Activated CD8-positive, alpha-beta memory T cell treated with anti-CD3 and anti-CD28 coated beads for 4 hours (primary cell): ENCODE data around the gene MYRFL.
A peak's percentile ranks its signal among the peaks of the same experiment; 100 is the strongest.
"Not testable (repeated sequence)": the region's sequence is repeated elsewhere in the genome, so short reads cannot be mapped to it uniquely, and the experiment has no call there.

Source experiments
- DNase-seq, 2 donors: peaks; one replicate each; pipeline ENCODE4 v3.0.0-alpha.2; 2020; ENCODE audit warnings: low read depth in 2 of 2

The MYRFL gene

GRCh38 chr12:69843608-69844007 is 18.6 kb downstream of the MYRFL start:
- no peak for DNase-seq

DNA sequence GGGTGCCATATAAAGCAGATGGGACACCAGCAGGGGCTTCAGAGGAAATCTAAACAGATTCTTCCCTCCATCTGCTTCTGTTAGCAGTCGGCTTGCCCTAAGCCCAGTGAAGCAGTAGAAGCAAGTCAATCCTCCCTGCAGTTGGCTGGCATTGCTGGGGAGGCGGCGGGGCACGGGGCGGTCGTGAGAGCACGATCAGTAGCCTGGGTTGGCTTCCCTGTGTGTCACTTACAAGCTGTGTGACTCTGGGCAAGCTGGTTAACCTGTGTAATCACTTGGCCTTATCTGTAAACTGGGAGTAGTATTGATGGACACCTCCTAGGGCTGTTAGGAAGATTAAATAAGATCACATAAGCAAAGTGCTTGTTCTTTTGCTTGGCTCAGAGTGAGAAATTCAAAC is 19.4 kb downstream of the MYRFL start:
- no peak for DNase-seq

DNA sequence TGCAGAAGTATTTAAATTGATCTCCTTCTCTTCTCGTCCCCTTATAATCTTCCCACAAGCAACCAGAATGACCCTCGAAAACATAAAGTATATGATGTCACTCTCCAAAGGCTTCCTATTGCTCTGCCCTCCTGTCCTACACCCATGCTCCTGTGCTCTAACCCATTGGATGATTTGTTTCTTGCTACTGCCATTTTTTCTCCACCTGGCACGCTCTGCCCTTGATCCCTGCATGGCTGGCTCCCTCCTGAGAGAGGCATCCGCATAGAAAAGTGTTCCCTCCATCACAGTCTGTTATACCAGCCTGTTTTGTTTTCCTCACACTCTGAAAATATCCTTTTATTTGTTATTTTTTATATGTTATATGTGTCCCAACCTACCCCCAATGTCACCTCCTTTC is 19.8 kb downstream of the MYRFL start:
- DNase-seq, result no peak

DNA sequence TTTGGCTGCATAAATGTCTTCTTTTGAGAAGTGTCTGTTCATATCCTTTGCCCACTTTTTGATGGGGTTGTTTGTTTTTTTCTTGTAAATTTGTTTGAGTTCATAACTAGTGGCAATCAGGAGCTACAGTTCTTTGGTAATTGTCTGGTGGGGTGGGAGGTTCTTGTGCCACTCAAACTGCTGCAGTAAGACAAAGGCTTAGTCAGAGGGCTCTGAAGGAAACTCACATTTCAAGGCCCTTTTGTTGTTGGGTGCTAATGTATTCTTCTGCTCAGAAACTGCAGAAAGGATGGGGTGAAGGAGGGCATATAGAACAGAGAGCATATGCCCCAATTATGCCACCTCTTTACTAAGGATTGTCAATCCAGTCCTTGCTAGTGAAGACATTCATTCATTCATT is 21.9 kb downstream of the MYRFL start:
- no peak for DNase-seq

- DNase-seq, result no peak
Observed at GRCh38 chr12:69851976-69852375, 26.9 kb downstream of the MYRFL start.

DNA sequence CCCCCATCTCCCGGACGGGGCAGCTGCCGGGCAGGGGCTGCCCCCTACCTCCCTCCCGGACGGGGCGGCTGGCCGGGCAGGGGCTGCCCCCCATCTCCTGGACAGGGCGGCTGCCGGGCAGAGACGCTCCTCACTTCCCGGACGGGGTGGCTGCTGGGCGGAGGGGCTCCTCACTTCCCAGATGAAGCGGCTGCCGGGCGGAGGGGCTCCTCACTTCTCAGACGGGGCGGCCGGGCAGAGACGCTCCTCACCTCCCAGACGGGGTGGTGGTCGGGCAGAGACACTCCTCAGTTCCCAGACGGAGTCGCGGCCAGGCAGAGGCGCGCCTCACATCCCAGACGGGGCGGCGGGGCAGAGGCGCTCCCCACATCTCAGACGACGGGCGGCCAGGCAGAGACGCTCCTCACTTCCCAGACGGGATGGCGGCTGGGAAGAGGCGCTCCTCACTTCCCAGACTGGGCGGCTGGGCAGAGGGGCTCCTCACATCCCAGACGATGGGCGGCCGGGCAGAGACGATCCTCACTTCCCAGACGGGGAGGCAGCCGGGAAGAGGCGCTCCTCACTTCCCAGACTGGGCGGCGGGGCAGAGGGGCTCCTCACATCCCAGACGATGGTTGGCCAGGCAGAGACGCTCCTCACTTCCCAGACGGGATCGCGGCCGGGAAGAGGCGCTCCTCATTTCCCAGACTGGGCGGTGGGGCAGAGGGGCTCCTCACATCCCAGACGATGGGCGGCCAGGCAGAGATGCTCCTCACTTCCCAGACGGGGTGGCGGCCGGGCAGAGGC is 28.3 kb downstream of the MYRFL start:
- DNase-seq, result not testable (repeated sequence)

GRCh38 chr12:69866698-69867097 is 41.7 kb downstream of the MYRFL start:
- DNase-seq, result no peak

GRCh38 chr12:69868695-69869094 is 43.7 kb downstream of the MYRFL start:
- DNase-seq, result no peak

- DNase-seq, result no peak
Observed at GRCh38 chr12:69872804-69873203, 47.8 kb downstream of the MYRFL start.

DNA sequence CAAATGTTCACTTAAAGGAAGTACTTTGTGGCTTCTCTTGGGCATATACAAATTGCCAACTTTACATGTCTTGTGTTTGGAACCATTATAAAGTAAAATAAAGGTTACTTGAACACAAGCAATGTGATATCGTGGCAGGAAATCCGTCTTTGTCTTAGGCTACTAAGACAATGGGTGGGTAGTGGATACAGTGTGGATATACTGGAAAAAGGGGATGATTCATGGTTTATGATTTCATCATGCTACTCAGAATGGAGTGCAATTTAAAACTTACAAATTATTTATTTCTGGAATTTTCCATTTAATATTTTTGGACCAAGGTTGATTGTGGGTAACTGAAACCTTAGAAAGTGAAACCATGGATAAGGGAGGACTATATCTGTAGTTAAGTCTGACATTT is 48.4 kb downstream of the MYRFL start:
- DNase-seq, result no peak

DNA sequence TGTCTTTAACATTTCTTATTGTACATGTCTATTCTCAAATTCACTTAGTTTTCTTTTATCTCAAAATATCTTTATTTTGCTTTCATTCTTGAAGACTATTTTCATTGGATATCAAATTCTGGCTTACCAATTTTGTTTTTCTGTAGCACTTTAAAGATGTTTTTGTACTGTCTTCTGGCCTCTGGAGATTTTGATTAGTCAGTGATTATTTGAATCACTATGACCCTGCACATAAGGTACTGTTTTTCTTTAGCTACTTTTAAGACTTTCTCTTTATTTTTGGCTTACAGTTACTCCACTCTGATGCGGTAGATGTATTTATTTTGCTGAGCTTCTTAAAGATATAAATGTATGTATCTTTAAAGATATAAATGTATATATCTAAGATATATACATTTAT is 49.6 kb downstream of the MYRFL start:
- no peak for DNase-seq

DNA sequence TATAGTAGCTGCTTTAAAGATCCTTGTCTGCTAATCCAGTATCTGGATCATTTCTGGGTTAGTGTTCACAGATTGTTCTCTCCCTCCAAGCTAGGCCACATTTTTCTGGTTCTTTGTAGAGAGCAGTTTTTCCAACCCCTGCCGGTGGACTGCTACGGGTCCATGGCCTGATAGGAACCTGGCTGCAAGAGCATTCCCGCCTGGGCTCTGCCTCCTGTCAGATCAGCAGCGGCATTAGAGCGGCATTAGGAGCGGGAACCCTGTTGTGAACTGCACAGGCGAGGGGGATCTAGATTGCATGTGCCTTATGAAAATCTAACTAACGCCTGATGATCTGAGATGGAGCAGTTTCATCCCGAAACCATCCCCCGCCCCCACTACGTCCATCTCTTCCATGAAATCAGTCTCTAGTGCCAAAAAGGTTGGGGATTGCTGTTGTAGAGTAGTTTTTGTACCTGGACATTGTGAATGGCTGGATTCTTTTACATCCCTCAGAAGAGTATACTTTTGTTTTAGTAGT is 50.4 kb downstream of the MYRFL start:
- DNase-seq, result no peak

- peak; percentile 27 to 35 for DNase-seq
Observed at GRCh38 chr12:69879007-69879960, 54.3 kb downstream of the MYRFL start.

DNA sequence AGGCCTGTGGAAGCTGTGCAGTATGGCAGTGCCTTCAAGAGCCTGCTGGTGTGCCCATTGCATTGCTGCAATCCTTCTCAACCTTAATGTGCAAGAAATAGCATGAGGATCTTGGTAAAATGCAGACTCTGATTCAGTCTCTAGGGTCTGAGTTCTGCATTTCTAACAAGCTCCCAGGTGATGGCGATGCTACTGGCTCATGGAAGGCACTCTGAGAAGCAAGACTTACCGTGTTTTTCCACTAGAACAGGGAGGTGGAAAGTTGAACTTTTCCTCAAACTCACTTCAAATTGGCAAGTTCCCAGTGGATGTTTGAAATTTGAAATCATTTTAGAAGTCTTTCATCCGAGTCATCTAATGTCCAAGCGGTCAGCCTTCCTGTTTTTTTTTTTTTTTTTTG is 55.5 kb downstream of the MYRFL start:
- DNase-seq, result no peak

GRCh38 chr12:69881771-69882170 is 56.7 kb downstream of the MYRFL start:
- no peak for DNase-seq

DNA sequence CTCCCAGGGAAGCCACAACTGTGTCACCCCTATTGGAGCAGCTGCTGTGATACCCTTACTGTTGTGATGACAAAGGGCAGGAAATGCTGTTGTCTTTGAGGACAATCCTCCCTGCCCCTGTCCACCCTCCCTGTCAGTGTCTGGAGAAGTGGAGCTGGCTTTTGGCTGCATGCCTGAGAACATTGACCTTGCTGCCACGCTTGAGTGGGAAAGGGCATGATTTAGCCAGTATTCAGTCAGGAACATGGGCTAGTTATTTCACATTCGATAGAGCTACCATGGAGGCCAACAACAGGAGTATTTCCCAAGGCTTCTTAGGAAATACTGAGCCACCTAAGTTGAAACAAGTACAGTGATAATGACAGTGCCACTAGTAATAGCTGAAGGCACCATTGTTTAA is 59.4 kb downstream of the MYRFL start:
- no peak for DNase-seq

DNA sequence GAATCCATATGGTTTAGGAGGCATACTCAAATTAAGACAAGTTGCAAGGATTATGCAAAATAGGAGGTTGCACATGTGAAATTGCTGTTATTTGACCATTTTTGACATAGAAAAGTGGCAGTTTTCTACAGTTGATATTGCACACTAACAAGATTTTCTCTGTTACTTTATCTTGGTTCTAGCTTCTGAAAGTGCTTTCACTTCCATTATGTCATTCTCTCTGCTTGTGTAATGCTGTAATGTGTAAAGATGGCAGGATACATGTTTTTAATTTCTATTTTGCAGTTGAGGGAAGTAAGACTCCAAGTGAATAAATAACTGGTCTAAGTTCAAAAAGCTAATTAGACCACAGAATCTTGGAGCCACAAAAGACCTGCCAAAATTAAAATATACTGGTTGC is 60.6 kb downstream of the MYRFL start:
- no peak for DNase-seq

DNA sequence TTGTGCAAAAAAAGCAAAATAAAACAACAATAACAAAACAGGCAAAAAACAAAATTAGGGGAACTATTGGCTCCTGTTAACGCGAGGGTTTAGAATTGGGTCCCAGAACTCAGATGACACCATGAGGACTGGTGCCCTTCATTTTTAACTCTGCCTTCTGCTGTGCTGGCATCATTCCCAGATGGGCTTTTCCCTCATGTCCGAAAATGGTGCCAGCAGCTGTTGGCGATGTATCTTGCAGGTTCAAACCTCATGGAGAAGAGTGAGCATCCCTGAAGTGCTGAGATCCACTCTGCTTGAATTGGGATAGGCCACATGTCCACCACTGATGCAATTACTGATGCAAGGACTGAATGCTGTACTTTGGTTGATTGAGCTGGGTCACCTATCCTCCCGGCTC is 61.1 kb downstream of the MYRFL start:
- DNase-seq, result no peak

- DNase-seq, result no peak
Observed at GRCh38 chr12:69886715-69887114, 61.7 kb downstream of the MYRFL start.

DNA sequence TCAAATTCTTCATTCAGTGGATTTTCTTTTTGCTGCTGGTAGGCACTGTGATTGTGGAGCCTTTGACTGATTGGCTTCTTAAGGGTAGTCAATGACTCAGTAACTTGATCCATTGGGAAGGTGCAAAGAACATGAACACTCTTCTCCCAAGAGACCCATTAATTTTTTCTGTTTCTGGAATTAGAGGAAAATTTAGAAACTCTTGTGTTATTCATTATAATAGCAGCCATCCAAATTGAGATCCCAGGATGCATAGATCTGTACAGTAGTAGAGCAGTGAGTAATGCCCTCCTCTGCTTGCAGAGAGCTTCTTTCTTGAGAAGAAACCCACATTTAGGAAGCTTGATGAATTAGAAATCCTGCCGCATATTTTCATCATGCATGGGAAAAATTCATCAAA is 63.9 kb downstream of the MYRFL start:
- DNase-seq, result no peak

GRCh38 chr12:69894800-69895383 is 69.9 kb downstream of the MYRFL start:
- no peak for DNase-seq

DNA sequence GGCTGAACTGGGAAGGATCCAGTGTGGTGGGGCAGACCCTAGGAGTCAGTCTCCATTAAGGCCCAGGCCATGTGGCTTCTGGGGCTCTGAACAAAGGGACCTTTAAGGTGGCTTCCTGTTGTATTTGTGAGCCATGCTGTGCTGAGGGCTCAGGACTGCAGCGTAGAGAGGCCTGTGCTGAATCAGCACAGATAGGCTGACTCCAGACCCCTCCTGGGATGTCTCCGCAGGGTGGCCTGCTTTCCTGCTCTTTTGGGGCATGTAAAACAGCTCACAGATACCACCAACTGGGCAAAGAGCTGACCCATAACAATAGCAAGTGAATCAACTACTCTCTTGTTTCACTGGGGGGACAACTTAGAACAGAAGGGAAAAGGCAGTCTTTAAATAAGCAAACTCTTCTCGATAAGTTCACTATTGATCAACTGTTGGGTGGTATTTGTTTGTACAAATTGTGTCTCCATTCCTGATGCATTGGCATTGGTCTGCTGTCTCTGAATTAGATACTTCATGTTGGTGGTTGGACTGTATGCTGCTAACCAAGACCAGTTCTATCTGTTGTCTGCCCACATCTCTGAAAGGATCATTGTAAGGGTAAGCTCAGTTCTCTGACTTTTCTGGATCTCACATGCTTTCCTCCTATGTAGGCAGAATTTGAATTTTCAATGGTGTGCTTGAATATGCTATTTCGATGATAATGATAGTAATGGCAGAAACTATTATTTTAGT is 71.8 kb downstream of the MYRFL start:
- DNase-seq, result no peak
